Measurements from ENCODE around the gene BACH2. TPM values are rescaled to one million over a fixed set of nuclear protein-coding genes. Genes with fewer than 3 reads are reported as not detected.

BACH2 gene
- total RNA-seq, 5 donors from 2014 or later (not counting 1 experiment from before 2014, with no cell fraction given): 81.9 to 196 (median 96.7) TPM

DNA sequence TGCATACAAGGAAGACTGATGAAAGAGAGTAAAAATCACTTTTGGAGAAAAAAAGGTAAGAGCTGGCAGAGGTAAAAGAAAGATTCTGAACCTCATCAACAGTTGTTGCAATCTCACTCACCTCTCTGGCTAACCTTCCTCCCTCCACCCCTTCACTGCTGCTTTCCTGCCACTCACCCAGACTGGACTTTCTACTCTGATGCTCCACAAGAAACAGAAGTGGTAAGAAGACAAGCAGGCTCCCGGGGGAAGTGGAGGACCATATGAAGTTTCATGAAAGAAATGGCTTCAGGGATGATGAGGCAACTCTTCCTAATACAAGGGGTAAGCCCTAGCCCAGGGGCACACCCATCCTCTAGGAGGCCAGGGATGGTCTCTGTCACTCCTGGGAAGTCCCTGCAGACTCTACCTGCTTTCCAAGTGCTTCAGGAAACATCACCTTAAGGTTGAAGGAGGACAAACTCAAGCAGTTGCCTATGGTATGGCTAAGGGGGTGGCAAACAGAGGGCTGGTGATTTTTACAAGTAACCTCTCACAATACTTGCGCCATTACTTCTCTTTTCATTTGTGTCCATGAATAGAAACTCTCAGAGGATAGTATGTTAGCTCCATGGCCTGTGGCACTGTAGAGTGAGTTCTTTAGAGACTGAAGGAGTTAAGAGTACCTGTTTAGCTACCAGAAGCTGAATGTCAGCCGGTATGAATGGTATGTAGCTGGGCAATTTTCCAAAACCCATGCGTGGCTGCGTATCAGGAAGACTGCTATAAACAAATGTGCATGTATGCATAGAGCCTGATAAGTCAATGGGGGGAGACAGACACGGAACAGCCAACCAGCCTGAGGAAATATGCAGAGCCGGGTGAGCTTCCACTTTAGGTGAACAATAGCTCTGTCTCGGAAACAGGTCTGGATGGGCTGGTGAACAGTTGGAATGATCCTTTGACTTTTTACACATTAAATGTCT lies 112.0 kb downstream of the BACH2 start:
- Histone ChIP-seq H3K9me3 (no peaks in the 10 kb centered on the region), H3K36me3 (ENCODE audit: control insufficient read depth in 2 of 2, extremely low read depth in 1 of 2, insufficient read depth in 1 of 2, low read length in 1 of 2) (peaks cover 0 to 2% of the 10 kb centered on the region in 2 donors), H3K4me3 (ENCODE audit: control insufficient read depth in 1 of 2, extremely low read depth in 1 of 2, low read length in 1 of 2) (no peak overlapping the region), H3K4me1 (ENCODE audit: control insufficient read depth in 1 of 2, extremely low read depth in 1 of 2, insufficient read depth in 2 of 2, low read length in 2 of 2) (peaks cover 25 to 64% of the 10 kb centered on the region in 2 experiments), H3K27me3 (replicated peaks in 1 of 2; ENCODE audit: control insufficient read depth in 2 of 2, extremely low read depth in 1 of 2, insufficient read depth in 2 of 2, low read length in 1 of 2) (no peaks in the 10 kb centered on the region), H3K27ac (ENCODE audit: low read length) (no peak overlapping the region)
- Mint-ChIP-seq H3K4me3 (peak overlapping the region in 2 of 3 donors; percentile 41 to 51), H3K36me3 (peaks cover 16% of the 10 kb centered on the region), H3K27ac (peak overlapping the region; percentile 73 to 91), H3K27me3 (no peaks in the 10 kb centered on the region), H3K9me3 (no peaks in the 10 kb centered on the region), H3K4me1 (peaks cover 69 to 75% (median 73%) of the 10 kb centered on the region in 3 donors)
- ChIA-PET POLR2A (interaction anchor here in 1 of 2 donors (1.4 kb wide), 1 partner anchor 11 kb away, joined by 4 read pairs; no protein-coding TSS in a partner anchor), CTCF (interaction anchor here in 1 of 2 donors (0.5 to 1.2 kb wide), 4 partner anchors 88 to 244 kb away, joined by 3 read pairs; no protein-coding TSS in a partner anchor)
- ATAC-seq (replicated peaks in 1 of 4): peak in 2 of 4 experiments; percentile 28 to 29
- peak in 6 of 35 experiments; percentile 15 to 51 (median 28) for DNase-seq
- WGBS (ENCODE audit: insufficient coverage): 63% methylated on average over 3 of the region's 8 CpGs

DNA sequence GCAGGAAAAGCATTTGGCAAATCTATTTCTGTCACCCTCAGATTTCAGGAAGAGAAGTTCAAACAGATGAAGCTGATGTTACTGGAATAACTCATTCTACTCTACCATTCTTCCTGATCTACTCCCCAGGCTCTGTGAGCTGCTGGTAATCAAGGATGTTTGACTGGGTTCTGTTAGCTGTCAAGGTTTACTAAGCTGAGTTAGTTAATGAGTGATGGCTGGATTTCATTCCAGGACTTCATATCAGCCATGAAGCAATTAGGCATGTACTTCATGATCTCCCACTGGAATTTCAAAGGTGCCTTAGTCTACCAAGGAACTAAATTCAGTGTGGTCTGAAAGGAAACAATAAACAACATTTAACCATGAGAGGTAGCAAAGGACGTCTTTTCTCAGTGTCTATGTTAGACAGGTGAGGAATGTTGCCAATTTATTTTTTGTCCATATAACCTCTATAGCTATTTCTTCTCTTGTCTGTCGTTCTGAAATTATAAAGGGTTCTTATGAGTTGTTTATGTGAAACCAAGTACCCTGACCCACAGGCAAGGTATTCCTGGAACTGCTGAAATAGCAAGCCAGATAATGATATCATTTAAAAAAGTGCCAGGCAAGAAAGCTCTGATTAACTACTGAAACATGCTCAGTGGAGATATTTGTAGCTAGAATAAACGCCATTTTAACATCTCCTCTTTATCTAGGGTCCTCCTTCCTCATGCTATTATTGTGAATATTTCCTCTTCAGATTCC lies 112.9 kb downstream of the BACH2 start:
- H3K27ac Mint-ChIP-seq: peak overlapping the region; percentile 47 to 91
- peaks cover 28 to 68% of the 10 kb centered on the region in 2 experiments for H3K4me1 ChIP-seq (ENCODE audit: control insufficient read depth in 1 of 2, extremely low read depth in 1 of 2, insufficient read depth in 2 of 2, low read length in 2 of 2)
- no peak overlapping the region for H3K27ac ChIP-seq (ENCODE audit: low read length)
- peaks cover 67 to 76% (median 74%) of the 10 kb centered on the region in 3 donors for H3K4me1 Mint-ChIP-seq
- peak overlapping the region in 1 of 3 donors; percentile 41 for H3K4me3 Mint-ChIP-seq
- ChIA-PET CTCF (interaction anchor here in 1 of 2 donors (0.7 to 1.1 kb wide), 3 partner anchors 27 to 243 kb away, joined by 3 read pairs; no protein-coding TSS in a partner anchor), POLR2A (interaction anchor here in 1 of 2 donors (0.7 to 1.4 kb wide), 2 partner anchors 10 to 46 kb away, joined by 3 to 4 read pairs; no protein-coding TSS in a partner anchor)
- DNase-seq: no peak
- WGBS (ENCODE audit: insufficient coverage): no CpG with 5 or more reads among the region's 3 CpGs
- no peak overlapping the region for H3K4me3 ChIP-seq (ENCODE audit: control insufficient read depth in 1 of 2, extremely low read depth in 1 of 2, low read length in 1 of 2)
- H3K9me3 ChIP-seq: no peaks in the 10 kb centered on the region
- H3K9me3 Mint-ChIP-seq: no peaks in the 10 kb centered on the region
- H3K36me3 Mint-ChIP-seq: peaks cover 16% of the 10 kb centered on the region
- H3K27me3 ChIP-seq (replicated peaks in 1 of 2; ENCODE audit: control insufficient read depth in 2 of 2, extremely low read depth in 1 of 2, insufficient read depth in 2 of 2, low read length in 1 of 2): no peaks in the 10 kb centered on the region
- peaks cover 0 to 2% of the 10 kb centered on the region in 2 donors for H3K36me3 ChIP-seq (ENCODE audit: control insufficient read depth in 2 of 2, extremely low read depth in 1 of 2, insufficient read depth in 1 of 2, low read length in 1 of 2)
- no peaks in the 10 kb centered on the region for H3K27me3 Mint-ChIP-seq
- ATAC-seq (replicated peaks in 1 of 4): no peak

- POLR2A ChIA-PET: interaction anchor here (0.6 to 0.9 kb wide), 2 partner anchors 37 to 113 kb away, joined by 3 read pairs; no protein-coding TSS in a partner anchor
- H3K4me1 ChIP-seq (ENCODE audit: control insufficient read depth in 1 of 2, extremely low read depth in 1 of 2, insufficient read depth in 2 of 2, low read length in 2 of 2): peaks cover 44 to 66% of the 10 kb centered on the region in 2 experiments
- peak overlapping the region in 1 of 2 donors; percentile 36 for H3K27ac Mint-ChIP-seq
Observed at GRCh38 chr6:90180526-90180925, 116.1 kb downstream of the BACH2 start.

GRCh38 chr6:90179190-90180169 lies 117.2 kb downstream of the BACH2 start:
- DNase-seq: peak in 13 of 35 experiments; percentile 15 to 64 (median 32)
- peaks cover 39 to 56% of the 10 kb centered on the region in 2 experiments for H3K4me1 ChIP-seq (ENCODE audit: control insufficient read depth in 1 of 2, extremely low read depth in 1 of 2, insufficient read depth in 2 of 2, low read length in 2 of 2)

More at GRCh38 chr6:90180526-90180925, 116.1 kb downstream of the BACH2 start:
- ATAC-seq (replicated peaks in 1 of 4) (no peak), DNase-seq (no peak)
- H3K27me3 Mint-ChIP-seq: no peaks in the 10 kb centered on the region
- Histone ChIP-seq H3K27ac (ENCODE audit: low read length) (no peak overlapping the region), H3K36me3 (ENCODE audit: control insufficient read depth in 2 of 2, extremely low read depth in 1 of 2, insufficient read depth in 1 of 2, low read length in 1 of 2) (peaks cover 0 to 2% of the 10 kb centered on the region in 2 donors), H3K27me3 (replicated peaks in 1 of 2; ENCODE audit: control insufficient read depth in 2 of 2, extremely low read depth in 1 of 2, insufficient read depth in 2 of 2, low read length in 1 of 2) (no peaks in the 10 kb centered on the region), H3K9me3 (no peaks in the 10 kb centered on the region), H3K4me3 (ENCODE audit: control insufficient read depth in 1 of 2, extremely low read depth in 1 of 2, low read length in 1 of 2) (no peak overlapping the region)
- H3K36me3 Mint-ChIP-seq: peaks cover 16% of the 10 kb centered on the region
- H3K4me1 Mint-ChIP-seq: peaks cover 76 to 80% (median 78%) of the 10 kb centered on the region in 3 donors
- CTCF ChIA-PET: interaction anchor here in 1 of 2 donors (1.0 to 4.2 kb wide), 6 partner anchors 8 to 240 kb away, joined by 3 to 27 read pairs (median 4); no protein-coding TSS in a partner anchor
- no peaks in the 10 kb centered on the region for H3K9me3 Mint-ChIP-seq
- no peak overlapping the region for H3K4me3 Mint-ChIP-seq

DNA sequence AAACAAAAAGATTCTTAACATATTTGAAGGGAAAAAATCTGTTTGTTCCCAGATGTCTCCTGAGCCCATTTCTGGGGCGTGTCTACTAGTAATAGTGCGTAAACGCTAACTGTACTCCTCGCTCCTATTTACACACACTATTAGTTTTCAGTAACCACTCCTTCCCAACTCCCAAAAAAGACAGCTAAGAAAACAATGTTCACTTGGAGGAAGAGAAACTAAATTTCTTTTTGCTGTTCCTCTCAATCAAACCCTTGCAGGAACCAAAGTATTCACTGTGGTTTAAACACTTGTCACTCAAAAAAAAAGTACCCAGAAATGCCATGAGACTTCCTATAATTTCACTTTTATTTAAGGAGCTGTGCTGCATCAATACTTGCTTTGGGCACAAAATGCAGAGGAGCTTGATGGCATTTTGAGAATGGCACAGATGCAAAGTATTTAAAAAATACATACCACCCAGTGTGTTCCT lies 118.2 kb downstream of the BACH2 start:
- Histone ChIP-seq H3K9me3 (no peaks in the 10 kb centered on the region), H3K27ac (ENCODE audit: low read length) (peak overlapping the region; percentile 28), H3K4me1 (ENCODE audit: control insufficient read depth in 1 of 2, extremely low read depth in 1 of 2, insufficient read depth in 2 of 2, low read length in 2 of 2) (peaks cover 36 to 52% of the 10 kb centered on the region in 2 experiments), H3K27me3 (replicated peaks in 1 of 2; ENCODE audit: control insufficient read depth in 2 of 2, extremely low read depth in 1 of 2, insufficient read depth in 2 of 2, low read length in 1 of 2) (no peaks in the 10 kb centered on the region), H3K4me3 (ENCODE audit: control insufficient read depth in 1 of 2, extremely low read depth in 1 of 2, low read length in 1 of 2) (no peak overlapping the region), H3K36me3 (ENCODE audit: control insufficient read depth in 2 of 2, extremely low read depth in 1 of 2, insufficient read depth in 1 of 2, low read length in 1 of 2) (peaks cover 0 to 2% of the 10 kb centered on the region in 2 donors)
- ChIA-PET POLR2A (interaction anchor here (0.7 to 1.0 kb wide), 3 partner anchors 8 to 197 kb away, joined by 3 to 5 read pairs (median 3); no protein-coding TSS in a partner anchor), CTCF (interaction anchor here (0.7 to 4.2 kb wide), 10 partner anchors 10 to 238 kb away, joined by 3 to 27 read pairs (median 4); no protein-coding TSS in a partner anchor)
- Mint-ChIP-seq H3K9me3 (no peaks in the 10 kb centered on the region), H3K27ac (peak overlapping the region; percentile 92 to 94), H3K36me3 (peaks cover 14% of the 10 kb centered on the region), H3K27me3 (no peaks in the 10 kb centered on the region), H3K4me3 (peak overlapping the region; percentile 32 to 55 (median 40)), H3K4me1 (peaks cover 76% of the 10 kb centered on the region in 3 donors)
- ATAC-seq (replicated peaks in 1 of 4) (no peak), DNase-seq (no peak)
- WGBS (ENCODE audit: insufficient coverage): 80% methylated on average over 1 of the region's 4 CpGs

More at GRCh38 chr6:90179190-90180169, 117.2 kb downstream of the BACH2 start:
- Mint-ChIP-seq H3K27me3 (no peaks in the 10 kb centered on the region), H3K36me3 (peaks cover 14% of the 10 kb centered on the region), H3K4me3 (peak overlapping the region in 1 of 3 donors; percentile 55), H3K9me3 (no peaks in the 10 kb centered on the region), H3K27ac (peak overlapping the region; percentile 40 to 92), H3K4me1 (peaks cover 78 to 81% (median 81%) of the 10 kb centered on the region in 3 donors)
- Histone ChIP-seq H3K36me3 (ENCODE audit: control insufficient read depth in 2 of 2, extremely low read depth in 1 of 2, insufficient read depth in 1 of 2, low read length in 1 of 2) (peaks cover 0 to 2% of the 10 kb centered on the region in 2 donors), H3K27me3 (replicated peaks in 1 of 2; ENCODE audit: control insufficient read depth in 2 of 2, extremely low read depth in 1 of 2, insufficient read depth in 2 of 2, low read length in 1 of 2) (no peaks in the 10 kb centered on the region), H3K27ac (ENCODE audit: low read length) (peak overlapping the region; percentile 28), H3K9me3 (no peaks in the 10 kb centered on the region), H3K4me3 (ENCODE audit: control insufficient read depth in 1 of 2, extremely low read depth in 1 of 2, low read length in 1 of 2) (no peak overlapping the region)
- ChIA-PET CTCF (interaction anchor here (0.7 to 4.2 kb wide), 9 partner anchors 9 to 239 kb away, joined by 3 to 27 read pairs (median 4); no protein-coding TSS in a partner anchor), POLR2A (interaction anchor here (0.6 to 0.9 kb wide), 2 partner anchors 38 to 114 kb away, joined by 3 read pairs; no protein-coding TSS in a partner anchor)
- WGBS (ENCODE audit: insufficient coverage): no CpG with 5 or more reads among the region's 1 CpG
- ATAC-seq (replicated peaks in 1 of 4): no peak
